H1 (cell line): ENCODE results near the gene NAXD. TPM values are rescaled to one million over a fixed set of nuclear protein-coding genes. Genes with fewer than 3 reads are reported as not detected.
"Not testable (repeated sequence)": the region's sequence is repeated elsewhere in the genome, so short reads cannot be mapped to it uniquely, and the experiment has no call there.

Experiments used
- CTCF ChIA-PET: fragments of 300-600 bp; sonication (Branson Sonifier 250); formaldehyde crosslinking; loops from one replicate; lab custom pipeline; 2021; ENCODE audit not compliant: partially characterized antibody; lab: Charles Lee
- POLR2A ChIA-PET: fragments of 300-600 bp; sonication (Branson Sonifier 250); formaldehyde crosslinking; loops from one replicate; lab custom pipeline; 2021; ENCODE audit warnings: inconsistent platforms; ENCODE audit not compliant: partially characterized antibody; lab: Charles Lee
- DNase-seq, 2 experiments: peaks; one replicate each; pipeline versions ENCODE4 v3.0.0 to v3.0.0-alpha.2; 2010 to 2022; ENCODE audit warnings: low spot score in 2 of 2, low read depth in 1 of 2, mixed read lengths in 1 of 2
- FAIRE-seq: peaks from 2 replicates; lab custom pipeline; 2011; peaks lifted over from hg19 to GRCh38; lab: Jason Lieb, UNC
- H2AFZ ChIP-seq: 2 replicates; pipeline ENCODE4 v1.8.1; 2012; ENCODE audit warnings: low read length, inconsistent platforms
- H2AK5ac ChIP-seq: 2 replicates; pipeline ENCODE4 v1.6.1; 2013; ENCODE audit warnings: low read depth, low read length
- H2BK120ac ChIP-seq: replicated peaks from 2 replicates; pipeline ENCODE3; 2013; ENCODE audit warnings: low read depth, low read length, inconsistent platforms
- H2BK12ac ChIP-seq: 2 replicates; pipeline ENCODE4 v1.6.1; 2013; ENCODE audit warnings: low read depth, low read length
- H2BK15ac ChIP-seq: 2 replicates; pipeline ENCODE4 v1.6.1; 2013; ENCODE audit warnings: low read length
- H2BK20ac ChIP-seq: 2 replicates; pipeline ENCODE4 v1.6.1; 2013; ENCODE audit warnings: low read length
- H2BK5ac ChIP-seq: 2 replicates; pipeline ENCODE4 v1.6.1; 2013; ENCODE audit warnings: low read depth, low read length
- H3K14ac ChIP-seq: 2 replicates; pipeline ENCODE4 v1.6.1; 2013; ENCODE audit warnings: inconsistent platforms; ENCODE audit not compliant: insufficient read length
- H3K18ac ChIP-seq: 2 replicates; pipeline ENCODE4 v1.6.1; 2013; ENCODE audit warnings: low read length; ENCODE audit errors: extremely low read depth
- H3K23ac ChIP-seq: 2 replicates; pipeline ENCODE4 v1.6.1; 2013; ENCODE audit warnings: inconsistent platforms; ENCODE audit not compliant: insufficient read length
- H3K23me2 ChIP-seq: 2 replicates; pipeline ENCODE4 v1.6.1; 2013; ENCODE audit warnings: low read depth, low read length
- H3K27ac ChIP-seq: 2 replicates; pipeline ENCODE4 v1.6.1; 2011; ENCODE audit warnings: low read depth, low read length, inconsistent platforms
- H3K27me3 ChIP-seq, 4 experiments: replicated peaks in 1 of 4; 1 replicate in 1 of 4; 2 replicates in 3 of 4; pipeline versions ENCODE4 v1.6.1 to v1.8.1; 2011 to 2013; ENCODE audit warnings: low read length in 3 of 4, mild to moderate bottlenecking in 3 of 4, inconsistent platforms in 2 of 4, mixed read lengths in 2 of 4, moderate library complexity in 1 of 4; ENCODE audit not compliant: control insufficient read depth in 3 of 4, insufficient read depth in 3 of 4; ENCODE audit errors: extremely low read depth in 1 of 4
- H3K36me3 ChIP-seq, 4 experiments: 2 replicates each; pipeline versions ENCODE4 v1.6.1 to v1.8.1; 2011 to 2013; ENCODE audit warnings: mild to moderate bottlenecking in 4 of 4, low read length in 3 of 4, moderate library complexity in 2 of 4, control low read depth in 1 of 4, inconsistent platforms in 1 of 4; ENCODE audit not compliant: insufficient read depth in 4 of 4, control insufficient read depth in 2 of 4
- H3K4ac ChIP-seq: replicated peaks from 2 replicates; pipeline ENCODE3; 2013; ENCODE audit warnings: low read length, low read depth, mixed read lengths, inconsistent platforms; ENCODE audit not compliant: insufficient read length
- H3K4me1 ChIP-seq, 4 experiments: replicated peaks in 1 of 4; 1 replicate in 1 of 4; 2 replicates in 3 of 4; pipeline versions ENCODE4 v1.6.1 to v1.8.1; 2011 to 2013; ENCODE audit warnings: low read length in 3 of 4, inconsistent platforms in 2 of 4, mixed read lengths in 1 of 4; ENCODE audit not compliant: insufficient read depth in 4 of 4, control insufficient read depth in 3 of 4
- H3K4me2 ChIP-seq, 2 experiments: 2 replicates each; pipeline versions ENCODE4 v1.6.1 to v1.8.1; 2011 to 2013; ENCODE audit warnings: low read depth in 2 of 2, low read length in 2 of 2, control low read depth in 1 of 2, inconsistent platforms in 1 of 2, mild to moderate bottlenecking in 1 of 2; ENCODE audit not compliant: insufficient read depth in 1 of 2
- H3K4me3 ChIP-seq, 4 experiments: fragments of 200-600, 300-600 bp in 1 of 4; sonication (generic), shearing (Covaris generic), sonication (Bioruptor Twin) in 1 of 4; 2 replicates each; pipeline versions ENCODE4 v1.5.1 to v1.8.1; 2011 to 2016; ENCODE audit warnings: low read length in 4 of 4, low read depth in 3 of 4, control low read depth in 2 of 4, inconsistent platforms in 2 of 4, mild to moderate bottlenecking in 2 of 4, mixed read lengths in 1 of 4, moderate library complexity in 1 of 4; ENCODE audit not compliant: insufficient read depth in 2 of 4; ENCODE audit errors: extremely low read depth in 1 of 4
- H3K56ac ChIP-seq: replicated peaks from 2 replicates; pipeline ENCODE3; 2013; ENCODE audit warnings: low read depth, mild to moderate bottlenecking, mixed read lengths, low read length, inconsistent platforms; ENCODE audit not compliant: insufficient read length
- H3K79me1 ChIP-seq: 2 replicates; pipeline ENCODE4 v1.6.1; 2013; ENCODE audit warnings: low read depth, low read length, control low read depth
- H3K79me2 ChIP-seq, 2 experiments: 2 replicates each; pipeline versions ENCODE4 v1.6.1 to v1.8.1; 2012 to 2013; ENCODE audit warnings: low read length in 2 of 2, mild to moderate bottlenecking in 2 of 2, inconsistent platforms in 1 of 2; ENCODE audit not compliant: insufficient read depth in 2 of 2, control insufficient read depth in 1 of 2
- H3K9ac ChIP-seq, 4 experiments: replicated peaks in 1 of 4; 1 replicate in 1 of 4; 2 replicates in 3 of 4; pipeline versions ENCODE4 v1.6.1 to v1.8.1; 2011 to 2013; ENCODE audit warnings: low read depth in 3 of 4, low read length in 3 of 4, control low read depth in 2 of 4, mild to moderate bottlenecking in 2 of 4, moderate library complexity in 2 of 4, inconsistent platforms in 1 of 4; ENCODE audit errors: extremely low read depth in 1 of 4
- H3K9me3 ChIP-seq, 2 experiments: 2 replicates each; pipeline versions ENCODE4 v1.6.1 to v1.8.1; 2012 to 2013; ENCODE audit warnings: mild to moderate bottlenecking in 2 of 2, moderate library complexity in 2 of 2, control low read depth in 1 of 2, inconsistent platforms in 1 of 2, low read depth in 1 of 2, low read length in 1 of 2, mixed read lengths in 1 of 2; ENCODE audit not compliant: insufficient read depth in 2 of 2
- H4K20me1 ChIP-seq, 2 experiments: replicated peaks in 1 of 2; 2 replicates each; pipeline versions ENCODE3 to v1.8.1; 2011 to 2013; ENCODE audit warnings: inconsistent platforms in 2 of 2, low read length in 2 of 2, mild to moderate bottlenecking in 1 of 2; ENCODE audit not compliant: insufficient read depth in 2 of 2, control insufficient read depth in 1 of 2
- H4K5ac ChIP-seq: 2 replicates; pipeline ENCODE4 v1.6.1; 2013; ENCODE audit warnings: low read length, low read depth, mixed read lengths, inconsistent platforms; ENCODE audit not compliant: insufficient read length
- H4K8ac ChIP-seq: 2 replicates; pipeline ENCODE4 v1.8.0; 2013; ENCODE audit warnings: mild to moderate bottlenecking, moderate library complexity, low read length, inconsistent platforms; ENCODE audit not compliant: insufficient read depth; ENCODE audit errors: extremely low read depth
- H4K91ac ChIP-seq: replicated peaks from 2 replicates; pipeline ENCODE3; 2013; ENCODE audit warnings: low read length, mixed read lengths, inconsistent platforms; ENCODE audit not compliant: insufficient read length
- CHD2 ChIP-seq: IDR thresholded peaks from 2 replicates; pipeline ENCODE4 v1.6.1; 2012; ENCODE audit warnings: low read length, improper control_type of control experiment
- CTCF ChIP-seq, 3 experiments: IDR thresholded peaks; 1 replicate in 2 of 3; 2 replicates in 1 of 3; pipeline versions ENCODE4 v1.5.1 to v1.6.1; 2011; ENCODE audit warnings: low read length in 3 of 3, mild to moderate bottlenecking in 3 of 3, inconsistent platforms in 2 of 3, low read depth in 1 of 3, moderate library complexity in 1 of 3; ENCODE audit not compliant: insufficient read depth in 1 of 3; ENCODE audit errors: control extremely low read depth in 1 of 3
- GABPA ChIP-seq: IDR thresholded peaks from 2 replicates; pipeline ENCODE4 v1.6.1; 2011; ENCODE audit warnings: mild to moderate bottlenecking, low read length, moderate library complexity, borderline replicate concordance; ENCODE audit not compliant: insufficient read depth
- HDAC2 ChIP-seq, 2 experiments: fragments of 300-600 bp in 1 of 2; sonication (generic) in 1 of 2; IDR thresholded peaks; 2 replicates each; pipeline ENCODE4 v1.6.1; 2011 to 2012; ENCODE audit warnings: low read depth in 2 of 2, low read length in 2 of 2, mild to moderate bottlenecking in 2 of 2, moderate library complexity in 2 of 2, borderline replicate concordance in 1 of 2, inconsistent platforms in 1 of 2
- RAD21 ChIP-seq, 2 experiments: IDR thresholded peaks in 1 of 2; conservative IDR thresholded peaks in 1 of 2; 2 replicates each; pipeline ENCODE4 v1.6.1; 2011; ENCODE audit warnings: low read depth in 2 of 2, low read length in 2 of 2, improper control_type of control experiment in 1 of 2, inconsistent platforms in 1 of 2, mild to moderate bottlenecking in 1 of 2, moderate library complexity in 1 of 2
- RFX5 ChIP-seq: IDR thresholded peaks from 2 replicates; pipeline ENCODE4 v1.6.1; 2011; ENCODE audit warnings: low read depth, low read length, improper control_type of control experiment, borderline replicate concordance
- SIX5 ChIP-seq: IDR thresholded peaks from 2 replicates; pipeline ENCODE4 v1.6.1; 2011; ENCODE audit warnings: mild to moderate bottlenecking, low read depth, low read length
- TCF12 ChIP-seq: IDR thresholded peaks from 2 replicates; pipeline ENCODE4 v1.6.1; 2011; ENCODE audit warnings: low read depth, mild to moderate bottlenecking, low read length
- WGBS, 2 experiments: shearing (Covaris generic) in 1 of 2; methylation state at CpG; one replicate each; pipeline versions ENCODE4 v1.1.6 to v1.1.7; 2013 to 2015; ENCODE audit warnings: low lambda C conversion rate in 2 of 2, mixed read lengths in 2 of 2, inconsistent platforms in 1 of 2, low coverage in 1 of 2, missing lambda C conversion rate in 1 of 2; ENCODE audit not compliant: insufficient replicate concordance in 2 of 2, insufficient coverage in 1 of 2, insufficient read length in 1 of 2; ENCODE audit errors: extremely low coverage in 1 of 2, missing lambda C conversion rate in 1 of 2; 5-methylcytosine and 5-hydroxymethylcytosine counted together
- polyA plus RNA-seq, 7 experiments: library from polyadenylated mRNA; depleted of rRNA in 3 of 7; stranded (reverse) in 5 of 7; unstranded in 2 of 7; fragments of >200 nt in 5 of 7; fragments of 200-250 nt in 2 of 7; gene quantifications; 1 replicate in 5 of 7; 2 replicates in 1 of 7; 4 replicates in 1 of 7; pipeline versions ENCODE4 v1.2.1 to v1.2.3, GENCODE V29; 2011 to 2013; ENCODE audit warnings: missing spikeins in 2 of 7, mixed read lengths in 2 of 7
- total RNA-seq: library from RNA; stranded (reverse); fragmentation: NEBNext Ultra II Directional; extraction: Animal tissue kit (Norgen Biotek cat#: 25700); gene quantifications from 2 replicates; pipeline ENCODE4 v1.2.1, GENCODE V29; 2021

The NAXD gene
- total and polyA plus RNA-seq, 2 of the 8 experiments (the other 6 are each of a cell fraction or from before 2014, with no cell fraction given), result 25.4 to 35.5 TPM

DNA sequence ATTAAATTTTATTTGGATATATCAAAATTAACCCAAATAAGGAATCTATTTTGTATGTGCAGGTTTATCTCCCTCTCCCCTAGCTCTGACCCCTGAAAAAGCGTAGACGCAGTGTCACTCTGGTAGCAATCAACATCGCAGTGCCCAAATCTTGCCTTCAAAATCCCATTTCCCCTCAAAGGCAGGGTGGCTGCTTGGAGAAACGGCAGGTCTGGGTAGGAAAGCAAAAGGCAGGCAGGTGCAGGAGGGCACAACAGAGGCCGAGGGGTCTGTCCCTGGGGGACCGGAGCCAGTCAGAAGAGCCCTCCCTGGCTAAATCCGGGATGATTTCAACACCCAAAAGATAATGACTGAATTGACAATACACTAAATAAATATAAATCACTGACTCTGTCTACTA lies 41.9 kb downstream of the NAXD start (continued):
- TF ChIP-seq RFX5 (no peak), CTCF (IDR thresholded peaks at IDR 0.05; ENCODE audit: control extremely low read depth in 1 of 3, insufficient read depth in 1 of 3, low read depth in 1 of 3, low read length in 3 of 3) (no peak), GABPA (no peak), CHD2 (no peak), TCF12 (no peak), SIX5 (no peak), HDAC2 (IDR thresholded peaks at IDR 0.05; ENCODE audit: borderline replicate concordance in 1 of 2, low read depth in 2 of 2, low read length in 2 of 2) (no peak), RAD21 (IDR thresholded peaks at IDR 0.05 in 1 of 2, conservative IDR thresholded peaks at IDR 0.05 in 1 of 2; ENCODE audit: low read depth in 2 of 2, low read length in 2 of 2) (no peak)

- FAIRE-seq, H3K23ac ChIP-seq, CTCF ChIA-PET, H3K56ac ChIP-seq, H3K14ac ChIP-seq, H3K79me2 ChIP-seq, DNase-seq, H4K91ac ChIP-seq, H3K4me3 ChIP-seq, H2BK12ac ChIP-seq, H2BK15ac ChIP-seq, H2BK20ac ChIP-seq, H4K5ac ChIP-seq, H3K4me2 ChIP-seq, H3K27me3 ChIP-seq, H3K23me2 ChIP-seq, H3K4me1 ChIP-seq, H2AK5ac ChIP-seq, H4K20me1 ChIP-seq, H4K8ac ChIP-seq, H2AFZ ChIP-seq, H3K18ac ChIP-seq, H2BK120ac ChIP-seq, H3K4ac ChIP-seq, H3K79me1 ChIP-seq, H3K27ac ChIP-seq, H3K9ac ChIP-seq, H2BK5ac ChIP-seq: not testable (repeated sequence)
- H3K36me3 ChIP-seq, result peaks cover 0 to 42% (median 14%) of the 10 kb centered on the region in 4 experiments; a peak in 5 of 8 replicates
- 85% methylated on average over 6 of the region's 6 CpGs; no CpG with 5 or more reads in 1 of the 2 experiments for WGBS, 2 experiments
- H3K9me3 ChIP-seq, result peaks cover 11 to 17% of the 10 kb centered on the region in 2 experiments
- POLR2A ChIA-PET, result interaction anchor here (0.5 to 1.4 kb wide), 2 partner anchors 12 to 26 kb away, joined by 3 to 4 read pairs; no protein-coding TSS in a partner anchor
Measured at GRCh38 chr13:110658218-110658911, 43.0 kb downstream of the NAXD start.
